Immature natural killer cell (primary cell): Measurements from ENCODE around the gene LRP4. TPM values are rescaled to one million over a fixed set of nuclear protein-coding genes. Genes with fewer than 3 reads are reported as not detected.
"Not testable (repeated sequence)": the region's sequence is repeated elsewhere in the genome, so short reads cannot be mapped to it uniquely, and the experiment has no call there.

Experiments used
- DNase-seq, 3 donors: peaks; one replicate each; pipeline ENCODE4 v3.0.0; 2022; ENCODE audit warnings: mixed read lengths in 1 of 3
- H3K27ac Mint-ChIP-seq, 6 donors: one replicate each; pipeline ENCODE4 v1.8.0; 2020; ENCODE audit warnings: mixed read lengths in 6 of 6, mild to moderate bottlenecking in 5 of 6, inconsistent platforms in 4 of 6, moderate library complexity in 3 of 6
- H3K27me3 Mint-ChIP-seq, 3 donors: one replicate each; pipeline ENCODE4 v1.8.0; 2020 to 2021; ENCODE audit warnings: low read depth in 3 of 3, mild to moderate bottlenecking in 3 of 3, mixed read lengths in 3 of 3, moderate library complexity in 3 of 3, inconsistent platforms in 1 of 3
- H3K36me3 Mint-ChIP-seq, 3 donors: one replicate each; pipeline ENCODE4 v1.8.0; 2020; ENCODE audit warnings: mixed read lengths in 3 of 3, inconsistent platforms in 2 of 3, mild to moderate bottlenecking in 2 of 3
- H3K4me1 Mint-ChIP-seq, 2 donors: one replicate each; pipeline ENCODE4 v1.8.0; 2020; ENCODE audit warnings: inconsistent platforms in 2 of 2, mild to moderate bottlenecking in 2 of 2, mixed read lengths in 2 of 2, moderate library complexity in 1 of 2
- H3K4me3 Mint-ChIP-seq, 5 donors: one replicate each; pipeline ENCODE4 v1.8.0; 2020; ENCODE audit warnings: mild to moderate bottlenecking in 5 of 5, mixed read lengths in 5 of 5, inconsistent platforms in 3 of 5, moderate library complexity in 3 of 5
- H3K9me3 Mint-ChIP-seq, 6 donors: one replicate each; pipeline ENCODE4 v1.8.0; 2020; ENCODE audit warnings: mild to moderate bottlenecking in 6 of 6, mixed read lengths in 6 of 6, inconsistent platforms in 4 of 6, moderate library complexity in 3 of 6
- polyA plus RNA-seq, 3 donors: library from polyadenylated mRNA; unstranded; fragments of 300-500 nt; fragmentation: Illumina TruSeq; gene quantifications; one replicate each; pipeline ENCODE4 v1.2.3, GENCODE V29; 2021

LRP4 gene, protein sequence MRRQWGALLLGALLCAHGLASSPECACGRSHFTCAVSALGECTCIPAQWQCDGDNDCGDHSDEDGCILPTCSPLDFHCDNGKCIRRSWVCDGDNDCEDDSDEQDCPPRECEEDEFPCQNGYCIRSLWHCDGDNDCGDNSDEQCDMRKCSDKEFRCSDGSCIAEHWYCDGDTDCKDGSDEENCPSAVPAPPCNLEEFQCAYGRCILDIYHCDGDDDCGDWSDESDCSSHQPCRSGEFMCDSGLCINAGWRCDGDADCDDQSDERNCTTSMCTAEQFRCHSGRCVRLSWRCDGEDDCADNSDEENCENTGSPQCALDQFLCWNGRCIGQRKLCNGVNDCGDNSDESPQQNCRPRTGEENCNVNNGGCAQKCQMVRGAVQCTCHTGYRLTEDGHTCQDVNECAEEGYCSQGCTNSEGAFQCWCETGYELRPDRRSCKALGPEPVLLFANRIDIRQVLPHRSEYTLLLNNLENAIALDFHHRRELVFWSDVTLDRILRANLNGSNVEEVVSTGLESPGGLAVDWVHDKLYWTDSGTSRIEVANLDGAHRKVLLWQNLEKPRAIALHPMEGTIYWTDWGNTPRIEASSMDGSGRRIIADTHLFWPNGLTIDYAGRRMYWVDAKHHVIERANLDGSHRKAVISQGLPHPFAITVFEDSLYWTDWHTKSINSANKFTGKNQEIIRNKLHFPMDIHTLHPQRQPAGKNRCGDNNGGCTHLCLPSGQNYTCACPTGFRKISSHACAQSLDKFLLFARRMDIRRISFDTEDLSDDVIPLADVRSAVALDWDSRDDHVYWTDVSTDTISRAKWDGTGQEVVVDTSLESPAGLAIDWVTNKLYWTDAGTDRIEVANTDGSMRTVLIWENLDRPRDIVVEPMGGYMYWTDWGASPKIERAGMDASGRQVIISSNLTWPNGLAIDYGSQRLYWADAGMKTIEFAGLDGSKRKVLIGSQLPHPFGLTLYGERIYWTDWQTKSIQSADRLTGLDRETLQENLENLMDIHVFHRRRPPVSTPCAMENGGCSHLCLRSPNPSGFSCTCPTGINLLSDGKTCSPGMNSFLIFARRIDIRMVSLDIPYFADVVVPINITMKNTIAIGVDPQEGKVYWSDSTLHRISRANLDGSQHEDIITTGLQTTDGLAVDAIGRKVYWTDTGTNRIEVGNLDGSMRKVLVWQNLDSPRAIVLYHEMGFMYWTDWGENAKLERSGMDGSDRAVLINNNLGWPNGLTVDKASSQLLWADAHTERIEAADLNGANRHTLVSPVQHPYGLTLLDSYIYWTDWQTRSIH (N-terminal part only)
- polyA plus RNA-seq: not detected

DNA sequence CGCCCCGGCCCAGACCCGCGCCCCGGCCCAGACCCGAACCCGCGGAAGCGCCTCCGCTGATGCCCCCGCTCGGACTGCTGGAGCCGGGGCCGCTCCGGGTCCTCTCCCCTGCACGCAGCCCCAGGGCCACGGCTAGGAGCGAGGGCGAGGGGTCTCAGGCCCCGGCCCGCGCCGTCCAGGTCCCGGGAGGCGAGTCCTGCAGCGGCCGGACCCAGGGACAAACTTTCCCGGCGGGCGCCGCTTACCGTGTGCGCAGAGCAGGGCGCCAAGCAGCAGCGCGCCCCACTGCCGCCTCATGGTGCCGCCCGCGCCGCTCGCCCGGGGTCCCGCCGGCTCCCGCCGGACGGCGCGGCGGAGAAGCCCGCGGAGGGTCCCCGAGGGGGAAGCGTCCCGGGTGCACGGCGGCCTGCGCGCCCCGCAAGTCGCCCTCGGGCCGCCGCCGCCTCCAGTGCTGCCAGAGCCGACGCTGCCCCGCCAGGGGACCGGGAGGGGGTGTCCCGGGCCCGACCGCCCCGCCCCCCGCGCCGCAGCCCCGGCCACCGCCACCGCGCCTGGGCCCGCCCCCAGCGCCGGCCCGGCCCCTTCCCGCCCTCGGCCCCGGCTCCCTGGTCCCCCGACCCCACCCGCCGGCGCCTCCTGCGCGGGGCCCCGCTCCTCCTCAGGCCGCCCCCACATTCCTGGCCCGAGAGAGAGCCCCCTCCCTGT is at the start of gene LRP4:
TSS of gene LRP4 (minus strand) at position 468 of the 705 bp plus-strand sequence. CDS start at position 297, 171 bp downstream.
- peaks cover 11 to 40% (median 32%) of the 10 kb centered on the region in 3 donors for H3K27me3 Mint-ChIP-seq

GRCh38 chr11:46967962-46968361 is 49.6 kb upstream of the LRP4 start:
- Mint-ChIP-seq H3K9me3 (no peaks in the 10 kb centered on the region), H3K27me3 (peaks cover 0 to 3% (median 0%) of the 10 kb centered on the region in 3 donors), H3K4me1 (no peaks in the 10 kb centered on the region), H3K36me3 (peaks cover 0 to 7% (median 4%) of the 10 kb centered on the region in 3 donors), H3K4me3 (no peak overlapping the region), H3K27ac (no peak overlapping the region)
- DNase-seq: no peak

More for the DNA sequence above, at the start of gene LRP4:
- Mint-ChIP-seq H3K27ac (no peak within 1 kb of the TSS), H3K4me1 (peaks cover 27 to 30% of the 10 kb centered on the region in 2 donors), H3K9me3 (no peaks in the 10 kb centered on the region), H3K36me3 (no peaks in the 10 kb centered on the region), H3K4me3 (peak within 1 kb of the TSS; percentile 71 to 86 (median 80))
- peak; percentile 24 to 25 (median 25) for DNase-seq

- Mint-ChIP-seq H3K9me3 (no peaks in the 10 kb centered on the region), H3K27me3 (peaks cover 0 to 3% (median 0%) of the 10 kb centered on the region in 3 donors), H3K27ac (no peak overlapping the region), H3K4me1 (no peaks in the 10 kb centered on the region), H3K4me3 (no peak overlapping the region), H3K36me3 (peaks cover under 1 to 8% (median 8%) of the 10 kb centered on the region in 3 donors)
- DNase-seq: no peak
Measured at GRCh38 chr11:46966773-46967172, 48.4 kb upstream of the LRP4 start.

GRCh38 chr11:46963844-46964243 is 45.5 kb upstream of the LRP4 start:
- H3K36me3 Mint-ChIP-seq: peaks cover 12 to 26% (median 17%) of the 10 kb centered on the region in 3 donors
- peaks cover 0 to 3% (median 0%) of the 10 kb centered on the region in 3 donors for H3K27me3 Mint-ChIP-seq
- peaks cover 0 to 1% (median 0%) of the 10 kb centered on the region in 6 donors for H3K9me3 Mint-ChIP-seq
- DNase-seq: no peak
- no peak overlapping the region for H3K27ac Mint-ChIP-seq
- H3K4me1 Mint-ChIP-seq: no peaks in the 10 kb centered on the region
- H3K4me3 Mint-ChIP-seq: no peak overlapping the region

- not testable (repeated sequence) for DNase-seq, H3K27me3 Mint-ChIP-seq, H3K27ac Mint-ChIP-seq, H3K4me1 Mint-ChIP-seq, H3K4me3 Mint-ChIP-seq, H3K9me3 Mint-ChIP-seq
- peaks cover 17 to 26% (median 18%) of the 10 kb centered on the region in 3 donors for H3K36me3 Mint-ChIP-seq
Measured at GRCh38 chr11:46961886-46962285, 43.5 kb upstream of the LRP4 start.

DNA sequence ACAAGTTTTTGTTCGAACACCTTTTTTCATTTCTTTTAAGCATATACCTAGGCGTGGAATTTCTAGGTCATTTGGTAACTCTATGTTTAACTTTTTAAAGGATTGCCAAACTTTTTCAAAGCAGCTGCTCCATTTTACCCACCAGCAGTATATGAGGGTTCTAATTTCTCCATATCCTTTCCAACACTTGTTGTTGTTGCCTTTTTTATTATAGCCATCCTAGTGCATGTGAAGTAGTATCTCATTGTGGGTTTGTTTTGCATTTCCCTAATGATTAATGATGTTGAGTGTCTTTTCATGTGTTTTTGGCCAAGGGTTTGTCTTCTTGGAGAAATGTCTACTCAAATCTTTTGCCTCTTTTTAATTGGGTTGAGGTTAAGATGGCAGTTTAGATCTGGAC is 42.7 kb upstream of the LRP4 start:
- H3K4me1 Mint-ChIP-seq: no peaks in the 10 kb centered on the region
- H3K4me3 Mint-ChIP-seq: no peak overlapping the region
- H3K27me3 Mint-ChIP-seq: peaks cover 0 to 3% (median 0%) of the 10 kb centered on the region in 3 donors
- peaks cover 17 to 26% (median 18%) of the 10 kb centered on the region in 3 donors for H3K36me3 Mint-ChIP-seq
- no peak for DNase-seq
- H3K27ac Mint-ChIP-seq: no peak overlapping the region
- H3K9me3 Mint-ChIP-seq: peaks cover 0 to 1% (median 0%) of the 10 kb centered on the region in 6 donors

GRCh38 chr11:46958777-46959176 is 40.4 kb upstream of the LRP4 start:
- Mint-ChIP-seq H3K9me3 (peaks cover 0 to 1% (median 0%) of the 10 kb centered on the region in 6 donors), H3K4me3 (no peak overlapping the region), H3K36me3 (peaks cover 10 to 23% (median 18%) of the 10 kb centered on the region in 3 donors), H3K27ac (no peak overlapping the region), H3K27me3 (no peaks in the 10 kb centered on the region), H3K4me1 (no peaks in the 10 kb centered on the region)
- DNase-seq: no peak

- peak overlapping the region in 1 of 6 donors; percentile 1 for H3K27ac Mint-ChIP-seq
- H3K36me3 Mint-ChIP-seq: no peaks in the 10 kb centered on the region
- H3K4me3 Mint-ChIP-seq: no peak overlapping the region
- DNase-seq: no peak
- H3K4me1 Mint-ChIP-seq: no peaks in the 10 kb centered on the region
- H3K9me3 Mint-ChIP-seq: no peaks in the 10 kb centered on the region
- no peaks in the 10 kb centered on the region for H3K27me3 Mint-ChIP-seq
Measured at GRCh38 chr11:46953093-46953492, 34.7 kb upstream of the LRP4 start.

- no peaks in the 10 kb centered on the region for H3K4me1 Mint-ChIP-seq
- H3K27me3 Mint-ChIP-seq: no peaks in the 10 kb centered on the region
- DNase-seq: no peak
- no peaks in the 10 kb centered on the region for H3K36me3 Mint-ChIP-seq
- no peak overlapping the region for H3K4me3 Mint-ChIP-seq
- H3K9me3 Mint-ChIP-seq: no peaks in the 10 kb centered on the region
- no peak overlapping the region for H3K27ac Mint-ChIP-seq
Measured at GRCh38 chr11:46952553-46952952, 34.2 kb upstream of the LRP4 start.

- H3K4me1 Mint-ChIP-seq: no peaks in the 10 kb centered on the region
- no peaks in the 10 kb centered on the region for H3K27me3 Mint-ChIP-seq
- no peaks in the 10 kb centered on the region for H3K36me3 Mint-ChIP-seq
- no peak overlapping the region for H3K4me3 Mint-ChIP-seq
- DNase-seq: no peak
- H3K27ac Mint-ChIP-seq: no peak overlapping the region
- no peaks in the 10 kb centered on the region for H3K9me3 Mint-ChIP-seq
Measured at GRCh38 chr11:46951864-46952263, 33.5 kb upstream of the LRP4 start.

- H3K27ac Mint-ChIP-seq: no peak overlapping the region
- no peak overlapping the region for H3K4me3 Mint-ChIP-seq
- DNase-seq: no peak
- H3K36me3 Mint-ChIP-seq: peaks cover 0 to 5% (median 0%) of the 10 kb centered on the region in 3 donors
- H3K9me3 Mint-ChIP-seq: no peaks in the 10 kb centered on the region
- no peaks in the 10 kb centered on the region for H3K27me3 Mint-ChIP-seq
- H3K4me1 Mint-ChIP-seq: peaks cover 0 to 5% of the 10 kb centered on the region in 2 donors
Measured at GRCh38 chr11:46949297-46949696, 30.9 kb upstream of the LRP4 start.

GRCh38 chr11:46948378-46949131 is 30.2 kb upstream of the LRP4 start:
- H3K4me3 Mint-ChIP-seq: no peak overlapping the region
- no peaks in the 10 kb centered on the region for H3K9me3 Mint-ChIP-seq
- no peak overlapping the region for H3K27ac Mint-ChIP-seq
- H3K4me1 Mint-ChIP-seq: peaks cover 0 to 6% of the 10 kb centered on the region in 2 donors
- no peaks in the 10 kb centered on the region for H3K27me3 Mint-ChIP-seq
- H3K36me3 Mint-ChIP-seq: peaks cover 0 to 5% (median 0%) of the 10 kb centered on the region in 3 donors
- no peak for DNase-seq
